GM12892 (cell line): ENCODE data around the gene RNF126.

Experiments
- DNase-seq: peaks from one replicate; pipeline ENCODE4 v3.0.0; 2011; ENCODE audit not compliant: insufficient read length
- FAIRE-seq: peaks from 2 replicates; lab custom pipeline; 2011; peaks lifted over from hg19 to GRCh38; lab: Jason Lieb, UNC
- POLR2A ChIP-seq: IDR thresholded peaks from 2 replicates; pipeline ENCODE4 v1.6.1; 2011; ENCODE audit warnings: low read depth, low read length, control low read depth
- POLR2AphosphoS5 ChIP-seq: IDR thresholded peaks from 2 replicates; pipeline ENCODE4 v1.6.1; 2011; ENCODE audit warnings: low read depth, low read length, control low read depth
- TAF1 ChIP-seq: IDR thresholded peaks from 2 replicates; pipeline ENCODE4 v1.6.1; 2011; ENCODE audit warnings: low read depth, mild to moderate bottlenecking, control low read depth, low read length, borderline replicate concordance

Gene RNF126

GRCh38 chr19:664913-665443, 2.0 kb upstream of the RNF126 start:
- DNase-seq (peak; percentile 86), FAIRE-seq (peak; percentile 73)
- TF ChIP-seq POLR2A = no peak
- no peak for TF ChIP-seq TAF1
- no peak for TF ChIP-seq POLR2AphosphoS5

- TF ChIP-seq POLR2A (no peak), TAF1 (no peak), POLR2AphosphoS5 (no peak)
- DNase-seq (no peak), FAIRE-seq (no peak)
Measured at GRCh38 chr19:663682-664117, 686 bp upstream of the RNF126 start.

GRCh38 chr19:662207-662961, 630 bp downstream of the RNF126 start:
- FAIRE-seq (peak; percentile 96), DNase-seq (peak; percentile 70)
- TF ChIP-seq TAF1 (no peak), POLR2A (peak; percentile 50; the same call in 1 of the 2 replicates), POLR2AphosphoS5 (peak; percentile 24; the same call in 1 of the 2 replicates)

- DNase-seq (peak; percentile 84), FAIRE-seq (no peak)
- TF ChIP-seq POLR2A = peak; percentile 43; the same call in 1 of the 2 replicates
- TF ChIP-seq TAF1 = no peak
- peak; percentile 35; the same call in 1 of the 2 replicates for TF ChIP-seq POLR2AphosphoS5
Measured at GRCh38 chr19:661427-662196, 1.4 kb downstream of the RNF126 start.

GRCh38 chr19:660793-661426, 2.1 kb downstream of the RNF126 start:
- TF ChIP-seq POLR2AphosphoS5 (no peak), POLR2A (no peak), TAF1 (no peak)
- no peak for FAIRE-seq
- DNase-seq = no peak

- DNase-seq (no peak), FAIRE-seq (no peak)
- no peak for TF ChIP-seq POLR2AphosphoS5
- TF ChIP-seq TAF1 = no peak
- no peak; the same call in 1 of the 2 replicates for TF ChIP-seq POLR2A
Measured at GRCh38 chr19:658916-659839, 3.8 kb downstream of the RNF126 start.

- no peak for DNase-seq
- no peak for FAIRE-seq
- no peak for TF ChIP-seq TAF1
- peak; percentile 8; the same call in 1 of the 2 replicates for TF ChIP-seq POLR2A
- no peak for TF ChIP-seq POLR2AphosphoS5
Measured at GRCh38 chr19:658059-658839, 4.8 kb downstream of the RNF126 start.

GRCh38 chr19:657611-658010, 5.4 kb downstream of the RNF126 start:
- FAIRE-seq (no peak), DNase-seq (no peak)
- TF ChIP-seq POLR2AphosphoS5 (no peak), TAF1 (no peak), POLR2A (no peak)

GRCh38 chr19:656751-657559, 6.1 kb downstream of the RNF126 start:
- TF ChIP-seq TAF1 (no peak), POLR2AphosphoS5 (peak; percentile 18; the same call in 1 of the 2 replicates)
- FAIRE-seq (no peak), DNase-seq (no peak)
